Stimulated activated CD4-positive, alpha-beta T cell treated with anti-CD3 and anti-CD28 coated beads, Interleukin-2, amount 100 ng/mL, for 4 hours (primary cell): ENCODE measurements around the gene CERS1.

Experiments
- DNase-seq: peaks from one replicate; pipeline ENCODE4 v3.0.0-alpha.2; 2020; ENCODE audit warnings: low read depth

CERS1 gene

GRCh38 chr19:18895824-18896341, at the start of gene CERS1:
TSS of gene CERS1 (minus strand) at chr19:18896158. CDS start at chr19:18896072, 86 bp downstream.
- no peak for DNase-seq

DNA sequence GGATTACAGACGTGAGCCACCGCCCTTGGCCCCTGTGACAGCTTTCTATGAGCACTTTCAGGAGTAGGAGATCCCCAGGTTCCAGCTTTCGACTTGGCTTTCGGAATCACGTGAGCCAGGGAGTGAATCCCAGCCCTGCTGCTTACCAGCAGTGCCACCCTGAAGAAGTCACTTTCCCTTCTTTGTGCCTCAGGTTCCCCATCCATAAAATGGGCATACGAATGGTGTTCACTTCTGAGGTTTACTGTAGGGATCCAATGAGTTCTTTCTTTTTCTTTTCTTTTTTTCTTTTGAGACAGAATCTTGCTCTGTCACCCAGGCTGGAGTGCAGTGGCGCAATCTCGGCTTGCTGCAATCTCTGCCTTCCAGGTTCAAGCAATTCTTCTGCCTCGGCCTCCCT, 49.3 kb upstream of the CERS1 start:
- no peak for DNase-seq

DNA sequence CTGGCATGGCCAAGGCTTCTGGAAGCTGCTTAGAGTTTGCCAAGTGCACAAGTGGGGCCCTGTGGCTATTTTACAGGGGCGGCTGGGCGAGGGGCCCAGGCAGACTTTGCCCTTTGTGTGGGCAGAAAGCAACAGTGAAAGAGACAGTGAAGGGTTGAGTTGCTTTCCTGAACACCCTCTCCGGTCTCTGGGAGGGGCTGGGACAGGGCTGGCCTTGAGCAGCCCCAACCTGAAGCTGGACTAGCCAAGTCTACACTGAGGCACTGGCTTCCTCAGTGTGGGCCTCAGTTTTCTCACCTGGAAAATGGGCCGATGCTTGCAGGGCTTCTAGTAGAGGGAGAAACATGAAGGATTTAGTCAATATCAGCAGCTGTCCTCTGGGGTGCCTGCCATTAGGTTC, 47.5 kb upstream of the CERS1 start:
- DNase-seq = no peak

- DNase-seq = no peak
These were observed 46.7 kb upstream of the CERS1 start for GRCh38 chr19:18942692-18943091.

DNA sequence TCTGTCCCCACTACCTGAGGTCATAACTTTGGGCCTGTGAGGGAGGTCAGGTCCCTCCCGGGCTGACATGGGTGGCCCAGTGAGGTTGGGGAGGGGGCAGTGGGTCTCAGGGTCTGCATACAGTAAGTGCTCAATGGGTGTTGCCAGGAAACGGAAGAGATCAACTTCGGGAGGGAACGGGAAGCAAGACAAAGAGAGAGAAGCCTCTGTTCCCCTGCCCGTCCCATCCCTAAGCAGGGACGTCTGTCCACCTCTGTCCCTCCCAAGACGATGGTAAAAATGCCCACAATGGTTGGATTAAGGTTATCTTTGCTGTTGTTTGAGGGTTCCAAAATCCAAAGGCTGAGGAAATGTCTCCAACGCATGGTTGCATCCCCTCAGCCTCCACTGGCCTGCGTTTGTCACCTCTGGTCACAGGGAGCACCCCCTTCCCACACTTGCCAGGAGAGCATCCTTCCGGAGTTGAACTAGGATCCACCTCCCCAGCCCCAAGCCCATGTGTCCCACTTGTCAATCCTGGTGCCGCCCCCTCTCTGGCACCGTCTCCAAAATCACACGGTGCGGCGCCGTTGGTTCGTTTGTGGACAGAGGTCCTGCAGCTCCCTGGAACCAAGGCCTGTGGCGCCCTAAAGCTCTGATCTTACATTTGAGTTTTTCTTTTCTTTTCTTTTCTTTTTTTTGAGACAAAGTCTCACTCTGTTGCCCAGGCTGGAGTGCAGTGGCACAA, 45.8 kb upstream of the CERS1 start:
- no peak for DNase-seq

DNA sequence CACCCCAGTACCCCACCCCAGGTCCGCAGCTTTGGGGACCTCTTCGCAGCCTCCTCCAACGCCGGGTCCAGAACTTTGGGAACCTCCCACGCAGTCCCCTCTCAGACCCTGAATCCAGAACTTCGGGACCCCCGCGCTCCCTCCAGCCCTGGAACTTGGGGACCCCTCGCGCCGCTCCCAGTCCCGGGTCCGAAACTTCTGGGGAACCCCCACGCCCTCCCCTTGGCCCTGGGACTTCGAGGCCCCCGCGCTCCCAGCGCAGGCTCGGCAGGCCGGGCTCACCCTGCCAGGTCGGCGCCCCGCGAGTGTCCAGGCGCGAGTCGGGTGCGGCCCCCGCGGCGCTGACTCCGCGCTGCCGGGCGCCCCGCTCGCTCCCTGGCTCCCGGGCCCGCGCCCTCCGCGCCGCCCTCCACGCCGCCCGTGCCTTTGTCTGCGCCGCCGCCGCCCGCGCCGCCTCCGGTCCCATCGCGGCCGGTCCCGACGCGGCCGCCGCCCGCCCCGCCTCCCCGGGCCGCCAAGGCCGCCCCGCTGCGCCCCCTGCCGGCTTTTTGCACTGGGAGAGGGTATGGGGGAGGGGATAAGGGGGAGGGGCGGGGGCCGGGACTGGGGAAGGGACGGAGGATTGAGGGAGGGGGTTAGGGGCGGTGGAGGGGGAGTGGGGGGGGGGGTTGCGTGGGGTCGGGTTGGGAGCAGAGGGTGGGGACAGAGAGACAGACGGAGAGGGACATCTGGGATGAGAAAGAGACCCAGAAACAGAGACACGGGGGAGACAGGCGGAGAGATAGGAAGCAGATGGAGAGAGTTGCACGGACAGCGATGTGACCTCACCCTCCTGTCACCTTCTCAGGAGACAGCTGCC, 45.0 kb upstream of the CERS1 start, which contains the start of gene HOMER3:
HOMER3 (minus strand) TSS at position 449 of the 859 bp plus-strand sequence. CDS start 2,235 bp downstream, outside the sequence.
- DNase-seq = peak; percentile 70

DNA sequence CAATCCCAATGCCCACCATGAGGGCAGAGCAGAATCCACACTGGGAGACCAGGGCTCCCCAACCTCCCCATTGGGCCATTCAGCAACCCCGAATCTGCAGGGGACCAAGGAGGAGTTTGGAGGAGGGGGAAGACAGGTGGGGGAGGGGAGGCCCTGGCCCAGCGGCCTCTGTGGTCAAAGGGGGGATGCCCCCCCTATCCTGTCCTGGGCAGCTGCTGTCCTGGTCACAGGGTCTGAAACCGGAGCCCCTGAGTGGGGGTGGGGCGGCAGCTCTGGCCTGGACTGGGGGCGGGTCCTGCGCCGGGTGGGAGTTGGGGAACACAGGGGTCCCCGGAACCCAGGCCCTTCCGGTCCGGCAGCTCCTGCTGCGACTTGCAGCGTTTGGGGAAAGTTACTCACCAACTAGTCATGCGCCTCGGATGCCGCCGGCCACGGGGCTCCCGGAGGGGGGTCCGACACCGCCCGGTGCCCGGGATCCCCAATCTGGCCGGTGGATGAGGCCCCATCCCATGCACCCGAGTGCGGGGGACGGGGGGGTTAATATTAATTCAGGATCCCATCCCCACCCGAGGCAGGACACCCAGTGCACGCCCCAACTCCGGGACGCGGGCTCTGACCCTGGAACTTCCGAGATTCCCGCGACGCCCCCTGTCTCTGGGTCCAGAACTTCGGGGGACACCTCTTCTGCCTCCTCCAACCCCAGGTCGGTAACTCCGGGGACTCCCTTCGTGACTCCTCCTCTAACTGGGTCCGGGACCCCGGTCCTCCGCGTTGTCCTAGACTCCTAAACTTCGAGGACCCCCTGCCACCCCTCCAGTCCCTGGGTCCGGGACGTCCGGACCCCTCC, 44.2 kb upstream of the CERS1 start:
- DNase-seq = no peak

- DNase-seq = no peak
These were observed 43.2 kb upstream of the CERS1 start for GRCh38 chr19:18939163-18939562.

DNA sequence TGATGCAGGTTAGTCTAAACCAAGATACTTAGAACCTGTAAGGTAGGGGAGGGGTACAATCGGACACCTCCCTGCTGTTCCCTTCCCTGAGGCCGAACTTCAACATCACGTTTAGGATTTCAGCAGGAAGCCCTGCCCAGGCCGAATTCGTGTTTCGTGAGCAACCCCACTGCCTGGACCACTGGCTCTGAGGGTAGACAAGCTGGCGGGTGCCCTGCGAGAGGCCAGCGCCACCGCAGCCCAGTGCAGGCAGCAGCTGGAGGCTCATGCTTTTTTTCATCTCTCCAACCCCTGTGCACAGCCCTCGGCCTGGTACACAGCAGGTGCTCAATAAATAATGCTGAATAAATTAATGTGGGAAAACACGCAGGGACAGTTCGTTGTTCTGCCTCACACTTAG, 37.3 kb upstream of the CERS1 start:
- DNase-seq = no peak

DNA sequence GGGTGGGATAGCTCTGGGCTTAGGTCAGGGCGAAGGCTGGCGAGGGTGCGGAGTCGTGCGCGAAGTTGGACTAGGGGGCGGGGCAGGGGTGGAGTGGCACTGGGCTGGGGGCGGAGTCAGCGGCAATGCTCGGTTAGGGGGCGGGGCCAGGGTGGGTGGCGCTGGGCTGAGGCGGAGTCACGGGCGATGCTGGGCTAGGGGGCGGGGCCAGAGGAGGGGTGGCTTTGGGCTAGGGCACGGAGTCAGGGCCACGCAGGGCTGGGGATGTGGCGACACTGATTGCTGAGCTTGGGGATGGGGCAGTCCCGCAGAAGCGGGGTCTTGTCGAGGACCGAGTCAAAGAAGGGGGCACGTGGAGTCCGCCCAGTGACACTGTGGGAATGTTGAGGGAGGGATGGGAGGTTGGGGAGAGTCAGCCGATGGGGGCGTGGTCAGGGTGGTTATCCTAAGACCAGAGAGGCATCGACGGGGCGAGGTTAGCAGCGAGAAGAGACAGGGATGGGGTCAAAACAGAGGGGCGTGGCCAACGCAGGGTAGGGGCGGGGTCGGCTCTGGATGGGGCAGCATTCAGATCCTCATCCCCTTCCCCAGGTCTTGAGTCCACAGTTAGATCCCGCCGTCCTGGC, 36.4 kb upstream of the CERS1 start:
- peak; percentile 75 for DNase-seq

- DNase-seq = no peak
These were observed 35.6 kb upstream of the CERS1 start for GRCh38 chr19:18931316-18932162.

DNA sequence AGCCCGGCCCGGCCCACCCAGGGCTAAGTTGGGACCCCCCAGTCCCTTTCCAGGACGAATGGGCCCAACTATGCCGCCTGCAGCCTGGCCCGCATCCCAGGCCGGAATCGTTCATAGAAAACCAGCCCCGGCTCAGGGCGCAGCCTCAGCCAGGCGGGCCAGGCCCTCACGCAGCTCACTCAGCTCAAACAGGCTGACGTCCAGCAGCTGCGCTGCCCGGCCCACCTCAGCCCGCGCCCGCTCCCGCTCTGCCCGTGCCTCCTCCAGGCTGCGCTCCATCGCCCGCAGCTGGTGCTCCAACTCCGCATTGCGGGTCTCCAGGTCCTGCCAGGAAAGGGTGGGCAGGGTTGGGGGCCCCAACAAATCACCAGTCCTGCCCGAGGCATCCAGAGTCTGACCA, 33.4 kb upstream of the CERS1 start:
- no peak for DNase-seq

GRCh38 chr19:18928018-18928805, 32.3 kb upstream of the CERS1 start:
- no peak for DNase-seq

DNA sequence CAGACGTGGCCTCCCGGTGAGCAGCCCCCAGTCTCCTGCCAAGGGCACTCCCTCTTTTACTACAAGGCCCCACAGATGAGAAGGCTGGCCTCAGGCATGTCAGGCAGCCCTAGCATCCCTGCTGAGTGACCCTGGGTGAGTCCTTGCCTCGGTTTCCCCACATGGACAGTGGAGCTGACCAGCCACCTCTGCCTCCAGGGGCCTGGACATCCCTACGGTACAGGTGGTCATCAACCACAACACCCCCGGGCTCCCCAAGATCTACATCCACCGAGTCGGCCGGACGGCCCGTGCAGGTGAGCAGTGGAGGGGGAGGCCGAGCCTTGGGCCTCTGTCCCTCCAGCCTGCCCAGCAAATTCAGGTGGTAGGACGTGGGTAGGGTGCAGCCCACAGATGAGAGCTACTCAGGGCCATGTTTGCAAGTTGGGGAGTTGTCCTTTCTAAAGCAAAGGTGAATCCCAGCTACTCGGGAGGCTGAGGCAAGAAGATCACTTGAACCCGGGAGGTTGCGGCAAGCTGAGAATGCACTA, 28.8 kb upstream of the CERS1 start:
- DNase-seq = no peak

DNA sequence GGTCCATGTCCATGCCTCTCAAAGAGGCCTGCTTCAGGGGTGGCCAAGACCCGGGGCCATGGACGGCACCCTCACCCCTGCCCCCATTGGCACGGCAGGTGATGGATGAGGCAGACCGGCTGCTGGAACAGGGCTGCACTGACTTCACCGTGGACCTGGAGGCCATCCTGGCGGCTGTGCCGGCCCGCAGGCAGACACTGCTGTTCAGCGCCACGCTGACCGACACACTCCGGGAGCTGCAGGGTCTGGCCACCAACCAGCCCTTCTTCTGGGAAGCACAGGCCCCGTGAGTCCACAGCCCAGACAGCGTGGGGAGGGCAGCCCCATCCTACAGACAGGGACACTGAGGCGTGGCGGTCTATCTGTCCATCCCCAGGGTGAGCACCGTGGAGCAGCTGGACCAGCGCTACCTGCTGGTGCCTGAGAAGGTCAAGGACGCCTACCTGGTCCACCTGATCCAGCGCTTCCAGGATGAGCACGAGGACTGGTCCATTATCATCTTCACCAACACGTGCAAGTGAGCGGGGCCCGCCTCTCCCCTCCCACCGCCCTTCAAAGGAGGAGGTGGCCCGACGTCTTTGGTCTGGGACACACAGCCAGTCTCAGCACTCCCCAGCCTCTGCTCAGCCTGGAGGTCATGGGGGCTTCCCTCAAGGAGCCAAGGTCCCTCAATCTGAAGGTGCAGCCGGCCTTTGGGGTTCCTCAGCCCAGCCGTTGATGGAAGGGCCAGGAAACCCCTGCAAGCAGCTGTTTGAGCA, 26.4 kb upstream of the CERS1 start:
- DNase-seq = no peak

DNA sequence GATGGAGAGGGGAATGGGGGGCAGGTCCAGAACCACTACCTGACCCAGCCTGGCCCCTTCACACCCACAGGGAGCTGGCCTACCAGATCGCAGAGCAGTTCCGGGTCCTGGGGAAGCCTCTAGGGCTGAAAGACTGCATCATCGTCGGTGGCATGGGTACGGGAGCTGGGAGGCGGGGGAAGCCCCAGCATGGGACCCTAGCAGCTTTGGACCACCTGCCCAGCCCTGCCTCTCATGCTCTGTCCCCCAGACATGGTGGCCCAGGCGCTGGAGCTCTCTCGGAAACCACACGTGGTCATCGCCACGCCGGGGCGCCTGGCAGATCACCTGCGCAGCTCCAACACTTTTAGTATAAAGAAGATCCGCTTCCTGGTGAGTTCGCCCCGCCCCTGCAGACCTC, 25.6 kb upstream of the CERS1 start:
- no peak for DNase-seq

- no peak for DNase-seq
These were observed 24.4 kb upstream of the CERS1 start for GRCh38 chr19:18920400-18920799.

GRCh38 chr19:18919900-18920214, 23.9 kb upstream of the CERS1 start:
- DNase-seq = no peak
